K562 (cell line): ENCODE data around the gene ARFRP1. TPM values are rescaled to one million over a fixed set of nuclear protein-coding genes. Genes with fewer than 3 reads are reported as not detected.

Source experiments
- POLR2H ChIP-seq: IDR thresholded peaks from 2 replicates; pipeline ENCODE4 v1.6.1; 2016; ENCODE audit warnings: missing genetic modification characterization, low read depth, mild to moderate bottlenecking, control low read depth, missing compliant biosample characterization, moderate library complexity
- SIN3B ChIP-seq: fragments of 450-650 bp; IDR thresholded peaks from 2 replicates; pipeline ENCODE4 v1.6.1; 2017; ENCODE audit warnings: low read depth, mild to moderate bottlenecking, moderate library complexity
- SNIP1 ChIP-seq: fragments of 450-650 bp; IDR thresholded peaks from 2 replicates; pipeline ENCODE4 v1.7.1; 2017; ENCODE audit warnings: low read depth, mild to moderate bottlenecking
- XRCC5 ChIP-seq: fragments of 200-400 bp; formaldehyde crosslinking; IDR thresholded peaks from 2 replicates; pipeline ENCODE4 v1.6.1; 2017; ENCODE audit warnings: low read depth, mild to moderate bottlenecking, low read length
- ZBTB1 ChIP-seq: sonication (generic); formaldehyde crosslinking; IDR thresholded peaks from 2 replicates; pipeline ENCODE4 v1.8.1; 2023; ENCODE audit warnings: missing genetic modification reagents, low read depth, mild to moderate bottlenecking, borderline replicate concordance
- ZNF124 ChIP-seq: sonication (generic); formaldehyde crosslinking; IDR thresholded peaks from 2 replicates; pipeline ENCODE4 v1.8.1; 2022; ENCODE audit warnings: missing genetic modification reagents
- ZNF717 ChIP-seq: fragments of 250-450 bp; sonication (Bioruptor Pico); IDR thresholded peaks from 2 replicates; pipeline ENCODE4 v1.5.0; 2021
- polyA plus RNA-seq, 8 experiments: library from polyadenylated mRNA; depleted of rRNA in 4 of 8; stranded (reverse) in 5 of 8; unstranded in 3 of 8; fragments of >200 nt; fragmentation: Nextera tagmentation in 2 of 8; fragmentation: Illumina TruSeq in 1 of 8; extraction: Ambion mirVana in 2 of 8; extraction: Trizol in 1 of 8; gene quantifications; 2 replicates each; pipeline versions ENCODE4 v1.2.1 to v1.2.3, GENCODE V29; 2011 to 2014; ENCODE audit warnings: inconsistent platforms in 1 of 8, missing spikeins in 1 of 8
- total RNA-seq, 7 experiments: library from RNA; depleted of rRNA in 6 of 7; stranded (reverse); fragments of >200 nt in 6 of 7; fragmentation: Illumina TruSeq in 2 of 7; extraction: Trizol in 2 of 7; gene quantifications; 2 replicates each; pipeline versions ENCODE4 v1.2.1 to v1.2.3, GENCODE V29; 2011 to 2021; ENCODE audit warnings: low replicate concordance in 1 of 7
- TF ChIP-seq, protein P1 (sequence below): fragments of 450-650 bp; IDR thresholded peaks from 2 replicates; pipeline ENCODE4 v1.6.1; 2016; ENCODE audit warnings: mild to moderate bottlenecking, moderate library complexity
- TF ChIP-seq, protein P2 (sequence below): fragments of 250-450 bp; sonication (Bioruptor Pico); IDR thresholded peaks from 2 replicates; pipeline ENCODE4 v1.4.0; 2020; ENCODE audit warnings: borderline replicate concordance
- TF ChIP-seq, protein P3 (sequence below): fragments of 250-450 bp; sonication (Bioruptor Pico); IDR thresholded peaks from 2 replicates; pipeline ENCODE4 v1.4.0; 2020; ENCODE audit warnings: mild to moderate bottlenecking
- TF ChIP-seq, protein P4 (sequence below): fragments of 250-450 bp; sonication (Bioruptor Pico); IDR thresholded peaks from 2 replicates; pipeline ENCODE4 v1.5.0; 2020; ENCODE audit warnings: mild to moderate bottlenecking

The ARFRP1 gene
- total and polyA plus RNA-seq, 9 of the 15 experiments (the other 6 are each of a cell fraction or from before 2014, with no cell fraction given) = 2.2 to 78.9 (median 37.3) TPM

DNA sequence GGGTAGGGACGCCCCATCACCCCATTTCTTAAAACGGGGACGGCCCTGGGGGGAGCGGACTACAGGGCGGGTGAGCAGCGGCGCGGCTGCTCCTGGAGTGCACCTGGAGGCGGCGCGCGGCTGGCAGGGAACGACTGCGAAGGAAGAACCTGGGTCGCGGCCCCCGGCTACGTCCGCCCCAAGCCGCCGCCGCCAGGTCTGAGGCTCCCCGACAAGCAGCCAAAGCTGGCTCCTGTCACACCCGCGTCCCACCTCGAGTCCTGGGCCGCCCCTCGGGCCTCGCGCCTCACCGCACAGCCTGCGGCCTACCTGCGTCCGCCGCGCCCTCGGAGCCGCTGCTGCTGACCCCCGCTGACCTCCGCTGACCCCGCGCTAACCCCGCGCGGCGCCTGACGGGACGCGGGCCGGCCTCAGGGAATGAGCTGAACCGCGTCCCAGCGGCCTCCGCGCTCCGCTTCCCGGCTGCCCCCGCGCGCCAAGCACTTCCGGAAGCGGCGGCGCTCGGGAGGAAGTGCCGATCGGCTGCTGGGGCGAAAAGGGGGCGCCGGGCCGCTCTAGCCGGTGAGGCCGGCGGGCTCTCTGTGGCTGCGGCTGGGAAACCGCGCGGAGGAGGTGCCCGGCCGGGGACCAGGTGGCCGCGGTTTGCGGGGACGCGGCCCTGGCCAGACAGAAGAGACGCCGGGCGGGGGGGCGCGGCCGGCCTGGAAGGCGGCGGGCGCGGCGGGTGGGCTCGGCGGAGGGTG lies at the start of gene ARFRP1, which contains the start of gene ZGPAT (continued):
- TF ChIP-seq, protein P1, sequence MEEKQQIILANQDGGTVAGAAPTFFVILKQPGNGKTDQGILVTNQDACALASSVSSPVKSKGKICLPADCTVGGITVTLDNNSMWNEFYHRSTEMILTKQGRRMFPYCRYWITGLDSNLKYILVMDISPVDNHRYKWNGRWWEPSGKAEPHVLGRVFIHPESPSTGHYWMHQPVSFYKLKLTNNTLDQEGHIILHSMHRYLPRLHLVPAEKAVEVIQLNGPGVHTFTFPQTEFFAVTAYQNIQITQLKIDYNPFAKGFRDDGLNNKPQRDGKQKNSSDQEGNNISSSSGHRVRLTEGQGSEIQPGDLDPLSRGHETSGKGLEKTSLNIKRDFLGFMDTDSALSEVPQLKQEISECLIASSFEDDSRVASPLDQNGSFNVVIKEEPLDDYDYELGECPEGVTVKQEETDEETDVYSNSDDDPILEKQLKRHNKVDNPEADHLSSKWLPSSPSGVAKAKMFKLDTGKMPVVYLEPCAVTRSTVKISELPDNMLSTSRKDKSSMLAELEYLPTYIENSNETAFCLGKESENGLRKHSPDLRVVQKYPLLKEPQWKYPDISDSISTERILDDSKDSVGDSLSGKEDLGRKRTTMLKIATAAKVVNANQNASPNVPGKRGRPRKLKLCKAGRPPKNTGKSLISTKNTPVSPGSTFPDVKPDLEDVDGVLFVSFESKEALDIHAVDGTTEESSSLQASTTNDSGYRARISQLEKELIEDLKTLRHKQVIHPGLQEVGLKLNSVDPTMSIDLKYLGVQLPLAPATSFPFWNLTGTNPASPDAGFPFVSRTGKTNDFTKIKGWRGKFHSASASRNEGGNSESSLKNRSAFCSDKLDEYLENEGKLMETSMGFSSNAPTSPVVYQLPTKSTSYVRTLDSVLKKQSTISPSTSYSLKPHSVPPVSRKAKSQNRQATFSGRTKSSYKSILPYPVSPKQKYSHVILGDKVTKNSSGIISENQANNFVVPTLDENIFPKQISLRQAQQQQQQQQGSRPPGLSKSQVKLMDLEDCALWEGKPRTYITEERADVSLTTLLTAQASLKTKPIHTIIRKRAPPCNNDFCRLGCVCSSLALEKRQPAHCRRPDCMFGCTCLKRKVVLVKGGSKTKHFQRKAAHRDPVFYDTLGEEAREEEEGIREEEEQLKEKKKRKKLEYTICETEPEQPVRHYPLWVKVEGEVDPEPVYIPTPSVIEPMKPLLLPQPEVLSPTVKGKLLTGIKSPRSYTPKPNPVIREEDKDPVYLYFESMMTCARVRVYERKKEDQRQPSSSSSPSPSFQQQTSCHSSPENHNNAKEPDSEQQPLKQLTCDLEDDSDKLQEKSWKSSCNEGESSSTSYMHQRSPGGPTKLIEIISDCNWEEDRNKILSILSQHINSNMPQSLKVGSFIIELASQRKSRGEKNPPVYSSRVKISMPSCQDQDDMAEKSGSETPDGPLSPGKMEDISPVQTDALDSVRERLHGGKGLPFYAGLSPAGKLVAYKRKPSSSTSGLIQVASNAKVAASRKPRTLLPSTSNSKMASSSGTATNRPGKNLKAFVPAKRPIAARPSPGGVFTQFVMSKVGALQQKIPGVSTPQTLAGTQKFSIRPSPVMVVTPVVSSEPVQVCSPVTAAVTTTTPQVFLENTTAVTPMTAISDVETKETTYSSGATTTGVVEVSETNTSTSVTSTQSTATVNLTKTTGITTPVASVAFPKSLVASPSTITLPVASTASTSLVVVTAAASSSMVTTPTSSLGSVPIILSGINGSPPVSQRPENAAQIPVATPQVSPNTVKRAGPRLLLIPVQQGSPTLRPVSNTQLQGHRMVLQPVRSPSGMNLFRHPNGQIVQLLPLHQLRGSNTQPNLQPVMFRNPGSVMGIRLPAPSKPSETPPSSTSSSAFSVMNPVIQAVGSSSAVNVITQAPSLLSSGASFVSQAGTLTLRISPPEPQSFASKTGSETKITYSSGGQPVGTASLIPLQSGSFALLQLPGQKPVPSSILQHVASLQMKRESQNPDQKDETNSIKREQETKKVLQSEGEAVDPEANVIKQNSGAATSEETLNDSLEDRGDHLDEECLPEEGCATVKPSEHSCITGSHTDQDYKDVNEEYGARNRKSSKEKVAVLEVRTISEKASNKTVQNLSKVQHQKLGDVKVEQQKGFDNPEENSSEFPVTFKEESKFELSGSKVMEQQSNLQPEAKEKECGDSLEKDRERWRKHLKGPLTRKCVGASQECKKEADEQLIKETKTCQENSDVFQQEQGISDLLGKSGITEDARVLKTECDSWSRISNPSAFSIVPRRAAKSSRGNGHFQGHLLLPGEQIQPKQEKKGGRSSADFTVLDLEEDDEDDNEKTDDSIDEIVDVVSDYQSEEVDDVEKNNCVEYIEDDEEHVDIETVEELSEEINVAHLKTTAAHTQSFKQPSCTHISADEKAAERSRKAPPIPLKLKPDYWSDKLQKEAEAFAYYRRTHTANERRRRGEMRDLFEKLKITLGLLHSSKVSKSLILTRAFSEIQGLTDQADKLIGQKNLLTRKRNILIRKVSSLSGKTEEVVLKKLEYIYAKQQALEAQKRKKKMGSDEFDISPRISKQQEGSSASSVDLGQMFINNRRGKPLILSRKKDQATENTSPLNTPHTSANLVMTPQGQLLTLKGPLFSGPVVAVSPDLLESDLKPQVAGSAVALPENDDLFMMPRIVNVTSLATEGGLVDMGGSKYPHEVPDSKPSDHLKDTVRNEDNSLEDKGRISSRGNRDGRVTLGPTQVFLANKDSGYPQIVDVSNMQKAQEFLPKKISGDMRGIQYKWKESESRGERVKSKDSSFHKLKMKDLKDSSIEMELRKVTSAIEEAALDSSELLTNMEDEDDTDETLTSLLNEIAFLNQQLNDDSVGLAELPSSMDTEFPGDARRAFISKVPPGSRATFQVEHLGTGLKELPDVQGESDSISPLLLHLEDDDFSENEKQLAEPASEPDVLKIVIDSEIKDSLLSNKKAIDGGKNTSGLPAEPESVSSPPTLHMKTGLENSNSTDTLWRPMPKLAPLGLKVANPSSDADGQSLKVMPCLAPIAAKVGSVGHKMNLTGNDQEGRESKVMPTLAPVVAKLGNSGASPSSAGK = no peak
- TF ChIP-seq ZBTB1 (CRISPR knock-in tag) (peak; percentile 97), POLR2H (tag) (no peak), SNIP1 (no peak), XRCC5 (no peak), ZNF717 (CRISPR knock-in tag) (no peak), SIN3B (peak; percentile 87), ZNF124 (0 out of 2 replicates have a peak, but pooled peaks have one; percentile 23)
- TF ChIP-seq, protein P2, sequence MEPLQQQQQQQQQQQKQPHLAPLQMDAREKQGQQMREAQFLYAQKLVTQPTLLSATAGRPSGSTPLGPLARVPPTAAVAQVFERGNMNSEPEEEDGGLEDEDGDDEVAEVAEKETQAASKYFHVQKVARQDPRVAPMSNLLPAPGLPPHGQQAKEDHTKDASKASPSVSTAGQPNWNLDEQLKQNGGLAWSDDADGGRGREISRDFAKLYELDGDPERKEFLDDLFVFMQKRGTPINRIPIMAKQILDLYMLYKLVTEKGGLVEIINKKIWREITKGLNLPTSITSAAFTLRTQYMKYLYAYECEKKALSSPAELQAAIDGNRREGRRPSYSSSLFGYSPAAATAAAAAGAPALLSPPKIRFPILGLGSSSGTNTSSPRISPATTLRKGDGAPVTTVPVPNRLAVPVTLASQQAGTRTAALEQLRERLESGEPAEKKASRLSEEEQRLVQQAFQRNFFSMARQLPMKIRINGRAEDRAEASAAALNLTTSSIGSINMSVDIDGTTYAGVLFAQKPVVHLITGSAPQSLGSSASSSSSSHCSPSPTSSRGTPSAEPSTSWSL (CRISPR knock-in tag) = 0 out of 2 replicates have a peak, but pooled peaks have one; percentile 25
- TF ChIP-seq, protein P3, sequence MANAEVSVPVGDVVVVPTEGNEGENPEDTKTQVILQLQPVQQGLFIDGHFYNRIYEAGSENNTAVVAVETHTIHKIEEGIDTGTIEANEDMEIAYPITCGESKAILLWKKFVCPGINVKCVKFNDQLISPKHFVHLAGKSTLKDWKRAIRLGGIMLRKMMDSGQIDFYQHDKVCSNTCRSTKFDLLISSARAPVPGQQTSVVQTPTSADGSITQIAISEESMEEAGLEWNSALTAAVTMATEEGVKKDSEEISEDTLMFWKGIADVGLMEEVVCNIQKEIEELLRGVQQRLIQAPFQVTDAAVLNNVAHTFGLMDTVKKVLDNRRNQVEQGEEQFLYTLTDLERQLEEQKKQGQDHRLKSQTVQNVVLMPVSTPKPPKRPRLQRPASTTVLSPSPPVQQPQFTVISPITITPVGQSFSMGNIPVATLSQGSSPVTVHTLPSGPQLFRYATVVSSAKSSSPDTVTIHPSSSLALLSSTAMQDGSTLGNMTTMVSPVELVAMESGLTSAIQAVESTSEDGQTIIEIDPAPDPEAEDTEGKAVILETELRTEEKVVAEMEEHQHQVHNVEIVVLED = peak; percentile 93
- TF ChIP-seq, protein P4, sequence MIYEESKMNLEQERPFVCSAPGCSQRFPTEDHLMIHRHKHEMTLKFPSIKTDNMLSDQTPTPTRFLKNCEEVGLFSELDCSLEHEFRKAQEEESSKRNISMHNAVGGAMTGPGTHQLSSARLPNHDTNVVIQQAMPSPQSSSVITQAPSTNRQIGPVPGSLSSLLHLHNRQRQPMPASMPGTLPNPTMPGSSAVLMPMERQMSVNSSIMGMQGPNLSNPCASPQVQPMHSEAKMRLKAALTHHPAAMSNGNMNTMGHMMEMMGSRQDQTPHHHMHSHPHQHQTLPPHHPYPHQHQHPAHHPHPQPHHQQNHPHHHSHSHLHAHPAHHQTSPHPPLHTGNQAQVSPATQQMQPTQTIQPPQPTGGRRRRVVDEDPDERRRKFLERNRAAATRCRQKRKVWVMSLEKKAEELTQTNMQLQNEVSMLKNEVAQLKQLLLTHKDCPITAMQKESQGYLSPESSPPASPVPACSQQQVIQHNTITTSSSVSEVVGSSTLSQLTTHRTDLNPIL = no peak
